ENCODE measurements around the gene ATP8B1.

Gene ATP8B1

GRCh38 chr18:57666818-57667497, 136.2 kb downstream of the ATP8B1 start:
- ChIA-PET POLR2A (no interaction called here), CTCF (no interaction called here)
- no peak for DNase-seq (ENCODE audit: extremely low spot score)
- no peak for TF ChIP-seq CTCF (IDR thresholded peaks at IDR 0.05; ENCODE audit: control extremely low read depth, extremely low read depth, low read depth, missing control alignments)

GRCh38 chr18:57664568-57665165, 138.4 kb downstream of the ATP8B1 start:
- CTCF ChIA-PET = no interaction called here
- POLR2A ChIA-PET = no interaction called here
- no peak for DNase-seq (ENCODE audit: extremely low spot score)
- no peak for TF ChIP-seq CTCF (IDR thresholded peaks at IDR 0.05; ENCODE audit: control extremely low read depth, extremely low read depth, low read depth, missing control alignments)

- TF ChIP-seq CTCF (IDR thresholded peaks at IDR 0.05; ENCODE audit: control extremely low read depth, extremely low read depth, low read depth, missing control alignments) = no peak
Observed at GRCh38 chr18:57660961-57661360, 142.2 kb downstream of the ATP8B1 start.

GRCh38 chr18:57659460-57660102, 143.5 kb downstream of the ATP8B1 start:
- ChIA-PET POLR2A (no interaction called here), CTCF (no interaction called here)
- TF ChIP-seq CTCF (IDR thresholded peaks at IDR 0.05; ENCODE audit: control extremely low read depth, extremely low read depth, low read depth, missing control alignments) = no peak
- no peak for DNase-seq (ENCODE audit: extremely low spot score)

More at GRCh38 chr18:57660961-57661360, 142.2 kb downstream of the ATP8B1 start:
- DNase-seq (ENCODE audit: extremely low spot score) = no peak
- CTCF ChIA-PET = no interaction called here
- POLR2A ChIA-PET = no interaction called here

GRCh38 chr18:57657542-57657941, 145.6 kb downstream of the ATP8B1 start:
- TF ChIP-seq CTCF (IDR thresholded peaks at IDR 0.05; ENCODE audit: control extremely low read depth, extremely low read depth, low read depth, missing control alignments) = no peak
- POLR2A ChIA-PET = no interaction called here
- no peak for DNase-seq (ENCODE audit: extremely low spot score)
- CTCF ChIA-PET = no interaction called here

- TF ChIP-seq CTCF (IDR thresholded peaks at IDR 0.05; ENCODE audit: control extremely low read depth, extremely low read depth, low read depth, missing control alignments) = no peak
- ChIA-PET POLR2A (no interaction called here), CTCF (no interaction called here)
- DNase-seq (ENCODE audit: extremely low spot score) = no peak
Observed at GRCh38 chr18:57655740-57656139, 147.4 kb downstream of the ATP8B1 start.
